GM19099 (cell line): ENCODE data around the gene ARID3C.

ENCODE experiments used
- POLR2A ChIP-seq: IDR thresholded peaks from 3 replicates; pipeline ENCODE4 v1.6.1; 2011; ENCODE audit warnings: low read depth; ENCODE audit not compliant: insufficient read length; ENCODE audit errors: extremely low read depth

The ARID3C gene

DNA sequence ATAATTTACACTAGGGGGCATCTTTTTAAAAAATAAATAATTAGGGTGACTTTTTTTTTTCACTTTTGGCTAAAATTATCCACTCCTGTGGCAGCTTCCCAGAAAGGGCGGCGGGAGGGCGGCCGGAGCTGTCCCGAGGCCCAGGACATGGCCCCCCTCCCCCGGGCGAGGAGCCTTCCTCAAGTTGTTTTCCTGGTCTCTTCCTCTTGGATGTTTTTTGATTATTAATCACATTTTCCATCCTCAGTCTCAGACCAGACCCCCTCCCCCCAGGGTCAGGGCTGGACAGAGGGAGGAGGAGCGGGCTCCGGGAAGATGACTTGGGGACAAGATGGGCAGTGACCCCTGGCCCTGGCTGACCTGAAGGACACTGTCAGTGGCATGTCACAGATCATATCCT lies 34.7 kb downstream of the ARID3C start:
- TF ChIP-seq POLR2A: no peak

GRCh38 chr9:34592895-34593601 lies 35.8 kb downstream of the ARID3C start:
- TF ChIP-seq POLR2A: no peak

DNA sequence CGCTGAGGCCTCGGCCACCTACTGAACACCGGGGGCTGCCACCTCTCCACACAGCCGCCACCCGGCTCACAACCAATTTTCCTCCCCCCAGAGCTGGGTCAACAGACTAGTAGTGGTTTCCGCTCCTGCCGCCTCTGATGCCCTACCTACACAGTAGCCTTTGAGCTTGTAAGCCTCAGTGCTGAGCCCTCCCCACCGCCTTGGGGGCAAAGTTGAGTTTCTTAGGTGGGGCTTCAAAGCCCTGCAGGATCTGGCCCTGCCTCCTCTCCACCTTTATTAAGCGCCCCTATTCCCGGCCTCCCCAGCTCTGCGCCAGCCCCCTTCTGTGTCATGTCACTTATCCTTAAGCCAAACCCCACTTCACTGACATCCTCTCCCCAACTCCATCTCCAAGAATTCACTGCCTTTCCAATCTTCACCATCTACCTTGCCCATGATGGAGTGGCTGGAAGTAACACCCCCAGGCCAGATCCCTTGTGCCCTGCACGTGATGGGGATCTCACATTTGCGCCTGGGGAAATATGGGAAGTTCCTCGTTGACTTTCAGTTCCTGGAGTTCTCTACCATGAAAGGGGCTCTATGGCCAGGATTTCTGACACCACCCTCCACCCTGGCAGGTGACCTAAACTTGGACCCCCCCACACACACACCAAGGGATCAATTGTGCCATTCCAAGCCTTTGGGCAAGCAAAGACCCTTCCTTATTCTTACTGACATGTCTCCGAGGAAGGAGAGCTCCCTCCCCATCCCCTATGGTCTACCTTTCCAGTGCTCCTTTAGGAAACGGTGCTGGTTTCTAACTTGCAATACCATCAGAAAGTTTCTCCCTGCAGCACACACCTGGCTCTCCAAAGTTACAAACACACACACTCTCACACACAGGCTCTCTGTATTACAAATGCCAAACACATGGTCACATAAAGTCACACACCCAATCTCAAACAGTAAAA lies 36.7 kb downstream of the ARID3C start:
- no peak for TF ChIP-seq POLR2A

DNA sequence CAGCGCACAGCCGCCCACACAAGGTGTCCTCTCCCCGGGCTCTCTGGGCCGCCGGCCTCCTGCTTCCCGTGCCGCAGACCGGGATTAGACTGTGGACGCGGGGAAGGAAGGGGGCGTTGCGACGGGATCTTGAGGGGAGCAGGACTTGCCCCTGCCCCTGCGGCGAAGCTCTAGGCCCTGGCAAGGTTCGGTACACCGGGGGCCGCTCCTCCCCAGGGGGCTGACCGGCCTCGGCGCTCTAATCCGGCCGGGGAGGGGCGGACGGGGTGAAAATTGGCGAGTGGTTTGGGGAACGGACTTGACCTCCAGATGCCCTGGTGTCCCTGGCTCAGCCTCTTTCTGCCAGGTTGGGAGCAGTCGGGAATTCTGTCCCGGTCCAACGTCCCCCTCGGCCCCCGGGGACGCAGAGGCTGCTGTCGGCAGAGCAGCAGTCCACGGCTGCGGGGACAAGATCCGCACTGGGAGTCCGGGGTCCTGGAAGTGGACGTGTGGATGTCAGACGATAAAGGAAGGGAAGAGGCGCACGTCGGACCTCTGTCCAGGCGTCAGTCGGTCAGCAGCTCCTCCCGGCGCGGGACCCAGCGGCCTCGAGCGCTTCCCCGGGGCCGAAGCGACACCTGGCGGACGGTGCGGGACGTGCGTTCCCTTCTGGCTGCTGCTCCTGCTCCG lies 37.5 kb downstream of the ARID3C start:
- TF ChIP-seq POLR2A: no peak

- TF ChIP-seq POLR2A: no peak
Observed at GRCh38 chr9:34590381-34591247, 38.3 kb downstream of the ARID3C start.

DNA sequence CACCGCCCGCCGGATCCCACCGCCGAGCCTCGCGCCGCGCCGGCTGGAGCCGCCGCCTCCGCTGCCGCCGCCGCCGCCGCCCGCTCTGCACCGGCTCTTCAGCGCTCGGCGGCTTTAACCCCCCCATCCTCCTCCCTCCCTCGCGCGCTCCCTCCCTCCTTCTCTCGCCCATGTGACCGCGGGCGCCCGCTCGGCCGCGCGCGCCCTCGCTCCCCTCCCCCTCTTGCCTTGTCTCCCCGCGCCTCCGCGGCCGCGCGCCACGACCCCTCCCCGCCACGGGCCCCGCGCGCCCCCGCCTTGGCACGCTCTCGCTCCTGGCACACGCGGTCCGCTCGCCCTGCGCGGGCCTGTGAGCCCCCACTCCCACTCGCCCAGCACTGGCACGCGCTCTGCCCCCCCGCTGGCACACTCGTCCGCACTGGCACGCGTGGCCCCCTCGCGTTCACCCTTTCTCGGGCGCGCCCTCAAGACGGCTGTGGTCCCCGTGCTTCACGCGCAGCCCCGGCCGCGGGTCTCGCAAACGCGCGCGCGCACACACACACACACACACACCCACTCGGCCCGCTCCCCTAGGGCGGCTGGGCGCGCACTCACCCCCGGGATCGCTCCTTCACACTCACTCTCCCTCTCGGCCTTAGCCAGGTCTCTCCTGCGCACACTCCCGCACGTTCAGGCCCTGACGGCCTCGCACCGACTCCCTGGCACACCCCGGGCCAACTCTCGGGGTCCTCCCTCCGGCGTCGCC lies 39.1 kb downstream of the ARID3C start, which contains the start of gene CNTFR:
CNTFR (minus strand) TSS at position 89 of the 745 bp plus-strand sequence. CDS start 20,743 bp downstream, outside the sequence.
- no peak for TF ChIP-seq POLR2A

GRCh38 chr9:34588671-34589635 lies 39.9 kb downstream of the ARID3C start:
- TF ChIP-seq POLR2A: no peak

- no peak for TF ChIP-seq POLR2A
Observed at GRCh38 chr9:34587271-34587670, 41.6 kb downstream of the ARID3C start.

DNA sequence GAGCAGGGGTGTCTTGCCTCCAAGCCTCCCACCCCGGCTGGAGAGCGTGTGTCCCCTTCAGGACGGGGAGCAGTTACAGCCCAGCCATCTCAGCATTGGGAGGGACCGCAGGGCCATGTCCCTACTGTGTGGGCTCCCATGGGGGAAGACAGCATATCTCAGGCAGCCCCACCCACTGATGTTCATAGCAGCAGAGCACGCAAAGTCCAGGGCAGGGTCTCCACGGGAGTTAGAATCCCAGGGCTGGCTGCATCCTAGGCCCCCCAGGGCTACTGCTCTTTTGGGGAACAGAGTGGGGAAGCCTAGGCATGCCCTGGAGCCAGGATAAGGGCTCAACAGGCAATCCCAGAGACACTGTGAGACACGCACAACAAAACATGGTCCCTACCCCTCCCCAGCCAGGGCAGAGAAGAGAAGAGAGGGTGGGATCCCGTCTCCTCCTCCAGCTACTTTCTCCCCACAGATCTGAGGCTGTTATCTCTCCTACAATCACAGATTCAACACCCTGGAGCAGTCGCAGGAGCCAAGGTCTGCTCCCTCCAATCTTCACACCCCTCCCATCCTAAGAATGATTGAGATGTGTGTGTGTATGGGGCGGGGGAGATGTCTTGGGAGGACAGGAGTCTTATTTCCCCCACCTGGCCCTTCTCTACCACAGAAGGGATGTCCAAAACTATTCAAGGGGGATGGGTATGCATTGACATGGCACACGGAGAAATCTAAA lies 42.8 kb downstream of the ARID3C start:
- TF ChIP-seq POLR2A: no peak

DNA sequence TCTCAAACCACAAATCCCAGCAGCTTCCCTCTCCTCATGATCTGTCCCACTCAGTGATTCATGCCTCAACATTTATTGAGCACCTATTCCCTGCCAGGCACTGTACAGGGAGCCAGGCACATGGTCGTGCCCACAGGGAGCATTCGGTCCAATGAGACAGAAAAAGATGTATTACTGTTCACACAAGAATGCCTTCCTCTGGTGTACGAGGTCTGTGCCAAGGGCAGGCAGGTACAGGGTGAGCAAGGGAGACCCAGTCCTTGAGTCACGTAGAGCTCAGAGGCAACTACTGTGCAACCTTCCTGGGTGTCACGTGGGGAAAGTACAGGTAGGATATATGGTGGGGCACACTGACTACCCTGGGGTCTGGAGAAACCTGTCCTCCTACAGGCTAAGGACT lies 43.9 kb downstream of the ARID3C start:
- no peak for TF ChIP-seq POLR2A

DNA sequence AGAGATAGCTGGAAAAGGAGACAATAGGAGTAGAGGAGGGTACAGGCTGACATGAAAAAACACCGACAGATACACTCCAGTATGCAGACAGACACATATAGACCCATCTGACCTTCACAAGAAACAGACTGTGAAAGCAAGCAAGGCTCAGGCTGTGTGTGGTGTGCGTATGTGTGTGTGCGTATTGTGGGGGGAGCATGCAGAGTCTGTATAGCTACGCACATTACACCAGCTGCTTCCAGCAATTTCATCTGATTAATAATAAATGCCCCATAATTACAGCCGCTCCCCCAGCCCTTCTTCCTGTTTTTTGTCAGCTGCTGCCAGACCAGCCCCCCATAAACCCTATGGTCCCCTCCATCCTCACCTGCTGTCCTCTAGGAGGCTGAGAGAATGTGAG lies 46.1 kb downstream of the ARID3C start:
- TF ChIP-seq POLR2A: no peak

GRCh38 chr9:34581318-34581717 lies 47.5 kb downstream of the ARID3C start:
- TF ChIP-seq POLR2A: no peak
